Muscle layer of colon (tissue), 2 donors: ENCODE data around the gene SLC29A1.

Experiments used
- H3K27ac ChIP-seq: one replicate; pipeline ENCODE4 v1.7.0; 2013; ENCODE audit warnings: low read depth, mild to moderate bottlenecking, low read length, moderate library complexity
- H3K27me3 ChIP-seq, 2 donors: one replicate each; pipeline ENCODE4 v1.7.0; 2013; ENCODE audit warnings: low read length in 2 of 2, mild to moderate bottlenecking in 2 of 2; ENCODE audit not compliant: insufficient read depth in 2 of 2, control insufficient read depth in 1 of 2
- H3K36me3 ChIP-seq: one replicate; pipeline ENCODE4 v1.7.0; 2013; ENCODE audit warnings: mild to moderate bottlenecking, low read length; ENCODE audit not compliant: insufficient read depth
- H3K4me1 ChIP-seq: one replicate; pipeline ENCODE4 v1.7.0; 2013; ENCODE audit warnings: mild to moderate bottlenecking, low read length; ENCODE audit not compliant: insufficient read depth
- H3K4me3 ChIP-seq, 2 donors: one replicate each; pipeline ENCODE4 v1.7.0; 2013; ENCODE audit warnings: low read length in 2 of 2, low read depth in 1 of 2, mild to moderate bottlenecking in 1 of 2, moderate library complexity in 1 of 2
- H3K9ac ChIP-seq: one replicate; pipeline ENCODE4 v1.7.0; 2013; ENCODE audit warnings: low read length
- H3K9me3 ChIP-seq: one replicate; pipeline ENCODE4 v1.7.0; 2013; ENCODE audit warnings: mild to moderate bottlenecking, low read length
- donor health status: abdominal sarcoma.
- donor health status: Adenocarcinoma of cecum.

SLC29A1 gene

DNA sequence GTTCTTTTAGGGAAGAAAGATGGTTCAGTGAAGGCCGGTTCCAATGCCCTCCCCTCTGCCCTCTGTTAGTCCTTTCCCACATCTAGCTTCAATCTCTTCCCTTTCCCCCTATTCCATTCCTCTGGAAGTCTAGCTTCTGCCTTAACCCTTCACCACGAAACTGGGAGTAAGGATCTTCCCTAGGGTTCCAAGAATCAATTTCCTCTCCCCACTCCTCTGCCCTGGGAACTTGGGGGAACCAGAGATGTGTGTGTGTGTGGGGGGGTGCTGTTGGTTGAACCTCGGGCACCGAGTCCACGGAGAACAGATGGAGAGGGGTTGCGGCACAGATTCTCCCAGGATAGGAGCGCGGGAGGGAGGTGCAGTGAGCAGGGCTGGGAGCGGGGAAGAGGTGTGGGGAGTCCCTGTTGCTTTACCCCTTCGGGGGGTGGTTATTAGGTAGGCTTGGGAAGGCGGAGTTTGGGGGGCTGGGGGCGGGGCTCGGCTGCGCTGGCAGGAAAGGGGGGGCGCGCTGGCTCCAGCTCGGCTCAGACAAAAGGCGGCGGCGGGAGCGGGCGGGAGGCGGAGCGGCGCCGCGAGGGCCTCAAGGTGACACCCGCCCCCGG lies 46.6 kb downstream of the SLC29A1 start, which contains the start of gene TMEM151B:
TSS of gene TMEM151B (plus strand) at position 530 of the 605 bp plus-strand sequence. CDS start 293 bp downstream, outside the sequence.
- Histone ChIP-seq H3K4me3 (no peak within 1 kb of the TSS), H3K9ac (no peak within 1 kb of the TSS)

DNA sequence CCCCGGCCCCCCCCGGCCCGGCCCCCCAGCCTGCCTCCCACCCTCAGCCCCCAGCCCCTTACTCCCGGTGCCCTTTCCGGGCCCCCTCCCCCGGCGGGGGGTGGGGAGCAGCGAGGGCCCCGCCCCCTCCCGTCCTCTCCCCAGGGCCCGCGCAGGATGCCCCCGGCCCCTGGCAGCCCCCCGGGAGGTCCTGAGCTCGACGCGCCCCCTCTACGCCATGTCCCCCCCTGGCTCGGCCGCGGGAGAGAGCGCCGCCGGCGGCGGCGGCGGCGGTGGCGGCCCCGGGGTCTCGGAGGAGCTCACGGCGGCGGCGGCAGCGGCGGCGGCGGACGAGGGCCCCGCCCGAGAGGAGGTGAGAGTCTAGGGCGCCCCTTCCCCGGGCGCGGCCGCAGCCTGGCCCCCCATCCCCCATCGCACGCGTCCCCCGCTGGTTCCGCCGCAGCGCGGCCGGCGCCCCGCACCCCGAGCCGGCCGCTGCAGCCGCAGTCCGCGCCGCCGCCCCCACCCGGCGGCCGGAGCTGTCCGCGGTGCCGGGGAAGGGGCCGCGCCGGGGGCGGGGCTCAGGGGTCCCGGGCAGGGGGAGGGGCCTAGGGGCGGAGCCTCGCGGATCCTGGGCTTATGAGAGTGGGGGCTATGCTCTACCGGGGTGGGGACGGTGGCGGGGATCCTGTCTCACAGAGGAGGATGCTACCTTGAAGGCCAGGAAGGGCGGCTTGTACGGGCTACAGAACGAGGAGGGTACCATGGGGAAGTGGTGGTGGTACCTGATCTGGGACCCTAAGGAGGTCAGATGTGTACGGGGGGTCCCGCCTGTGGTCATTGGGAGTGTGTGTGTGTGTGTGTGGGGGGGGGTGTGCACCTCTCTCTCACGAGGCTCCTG lies 47.4 kb downstream of the SLC29A1 start:
- Histone ChIP-seq H3K9ac (no peak overlapping the region), H3K36me3 (no peaks in the 10 kb centered on the region), H3K4me3 (no peak overlapping the region), H3K27me3 (peaks cover 52 to 62% of the 10 kb centered on the region in 2 donors), H3K9me3 (no peaks in the 10 kb centered on the region), H3K27ac (no peak overlapping the region), H3K4me1 (no peaks in the 10 kb centered on the region)

More for the DNA sequence above, 46.6 kb downstream of the SLC29A1 start, which contains the start of gene TMEM151B:
- no peaks in the 10 kb centered on the region for H3K4me1 ChIP-seq
- H3K36me3 ChIP-seq: no peaks in the 10 kb centered on the region
- H3K9me3 ChIP-seq: no peaks in the 10 kb centered on the region
- H3K27ac ChIP-seq: no peak within 1 kb of the TSS
- H3K27me3 ChIP-seq: peaks cover 52 to 55% of the 10 kb centered on the region in 2 donors

GRCh38 chr6:44271406-44271723 lies 48.0 kb downstream of the SLC29A1 start:
- no peak overlapping the region for H3K9ac ChIP-seq
- H3K36me3 ChIP-seq: no peaks in the 10 kb centered on the region

GRCh38 chr6:44271914-44272313 lies 48.5 kb downstream of the SLC29A1 start:
- Histone ChIP-seq H3K9ac (no peak overlapping the region), H3K9me3 (no peaks in the 10 kb centered on the region), H3K27ac (no peak overlapping the region), H3K4me1 (no peaks in the 10 kb centered on the region), H3K4me3 (no peak overlapping the region), H3K36me3 (no peaks in the 10 kb centered on the region), H3K27me3 (peaks cover 52 to 73% of the 10 kb centered on the region in 2 donors)

More at GRCh38 chr6:44271406-44271723, 48.0 kb downstream of the SLC29A1 start:
- Histone ChIP-seq H3K9me3 (no peaks in the 10 kb centered on the region), H3K4me3 (no peak overlapping the region), H3K27ac (no peak overlapping the region), H3K4me1 (no peaks in the 10 kb centered on the region), H3K27me3 (peaks cover 52 to 68% of the 10 kb centered on the region in 2 donors)

- Histone ChIP-seq H3K27ac (no peak overlapping the region), H3K4me3 (no peak overlapping the region), H3K27me3 (peaks cover 52 to 79% of the 10 kb centered on the region in 2 donors), H3K9me3 (no peaks in the 10 kb centered on the region), H3K4me1 (no peaks in the 10 kb centered on the region), H3K36me3 (no peaks in the 10 kb centered on the region), H3K9ac (no peak overlapping the region)
These were observed 49.1 kb downstream of the SLC29A1 start for GRCh38 chr6:44272529-44272928.

DNA sequence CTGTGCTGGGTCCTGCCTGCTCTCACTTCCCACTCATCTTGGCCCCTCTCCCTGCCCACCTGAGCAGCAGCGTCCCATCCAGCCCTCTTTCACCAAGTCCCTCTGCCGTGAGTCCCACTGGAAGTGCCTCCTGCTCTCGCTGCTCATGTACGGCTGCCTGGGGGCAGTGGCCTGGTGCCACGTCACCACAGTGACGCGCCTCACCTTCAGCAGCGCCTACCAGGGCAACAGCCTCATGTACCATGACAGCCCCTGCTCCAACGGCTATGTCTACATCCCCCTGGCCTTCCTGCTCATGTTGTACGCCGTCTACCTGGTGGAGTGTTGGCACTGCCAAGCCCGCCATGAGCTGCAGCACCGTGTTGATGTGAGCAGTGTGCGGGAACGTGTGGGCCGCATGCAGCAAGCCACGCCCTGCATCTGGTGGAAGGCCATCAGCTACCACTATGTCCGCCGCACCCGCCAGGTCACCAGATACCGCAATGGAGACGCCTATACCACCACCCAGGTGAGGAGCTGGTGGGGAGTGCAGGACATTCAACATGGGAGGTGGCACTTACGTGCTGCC lies 49.7 kb downstream of the SLC29A1 start:
- Histone ChIP-seq H3K27ac (no peak overlapping the region), H3K9ac (no peak overlapping the region), H3K27me3 (peaks cover 49 to 83% of the 10 kb centered on the region in 2 donors), H3K9me3 (no peaks in the 10 kb centered on the region), H3K36me3 (no peaks in the 10 kb centered on the region), H3K4me1 (no peaks in the 10 kb centered on the region), H3K4me3 (no peak overlapping the region)

GRCh38 chr6:44273617-44274016 lies 50.2 kb downstream of the SLC29A1 start:
- no peaks in the 10 kb centered on the region for H3K4me1 ChIP-seq
- no peak overlapping the region for H3K9ac ChIP-seq
- no peak overlapping the region for H3K27ac ChIP-seq
- H3K4me3 ChIP-seq: no peak overlapping the region
- no peaks in the 10 kb centered on the region for H3K9me3 ChIP-seq
- H3K27me3 ChIP-seq: peaks cover 44 to 80% of the 10 kb centered on the region in 2 donors
- H3K36me3 ChIP-seq: no peaks in the 10 kb centered on the region

DNA sequence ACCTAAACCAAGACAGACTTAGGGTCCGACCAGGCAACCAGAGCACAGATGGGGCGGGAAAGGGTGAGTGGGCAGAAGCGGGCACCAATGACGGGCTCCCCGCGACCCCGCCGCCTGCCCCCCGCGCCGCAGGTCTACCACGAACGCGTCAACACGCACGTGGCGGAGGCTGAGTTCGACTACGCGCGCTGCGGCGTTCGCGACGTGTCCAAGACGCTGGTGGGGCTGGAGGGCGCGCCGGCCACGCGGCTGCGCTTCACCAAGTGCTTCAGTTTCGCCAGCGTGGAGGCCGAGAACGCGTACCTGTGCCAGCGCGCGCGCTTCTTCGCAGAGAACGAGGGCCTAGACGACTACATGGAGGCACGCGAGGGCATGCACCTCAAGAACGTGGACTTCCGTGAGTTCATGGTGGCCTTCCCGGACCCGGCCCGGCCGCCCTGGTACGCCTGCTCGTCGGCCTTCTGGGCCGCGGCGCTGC lies 51.9 kb downstream of the SLC29A1 start:
- Histone ChIP-seq H3K9ac (no peak overlapping the region), H3K4me3 (no peak overlapping the region), H3K36me3 (no peaks in the 10 kb centered on the region), H3K27me3 (peaks cover 32 to 70% of the 10 kb centered on the region in 2 donors), H3K27ac (no peak overlapping the region), H3K9me3 (no peaks in the 10 kb centered on the region), H3K4me1 (no peaks in the 10 kb centered on the region)

DNA sequence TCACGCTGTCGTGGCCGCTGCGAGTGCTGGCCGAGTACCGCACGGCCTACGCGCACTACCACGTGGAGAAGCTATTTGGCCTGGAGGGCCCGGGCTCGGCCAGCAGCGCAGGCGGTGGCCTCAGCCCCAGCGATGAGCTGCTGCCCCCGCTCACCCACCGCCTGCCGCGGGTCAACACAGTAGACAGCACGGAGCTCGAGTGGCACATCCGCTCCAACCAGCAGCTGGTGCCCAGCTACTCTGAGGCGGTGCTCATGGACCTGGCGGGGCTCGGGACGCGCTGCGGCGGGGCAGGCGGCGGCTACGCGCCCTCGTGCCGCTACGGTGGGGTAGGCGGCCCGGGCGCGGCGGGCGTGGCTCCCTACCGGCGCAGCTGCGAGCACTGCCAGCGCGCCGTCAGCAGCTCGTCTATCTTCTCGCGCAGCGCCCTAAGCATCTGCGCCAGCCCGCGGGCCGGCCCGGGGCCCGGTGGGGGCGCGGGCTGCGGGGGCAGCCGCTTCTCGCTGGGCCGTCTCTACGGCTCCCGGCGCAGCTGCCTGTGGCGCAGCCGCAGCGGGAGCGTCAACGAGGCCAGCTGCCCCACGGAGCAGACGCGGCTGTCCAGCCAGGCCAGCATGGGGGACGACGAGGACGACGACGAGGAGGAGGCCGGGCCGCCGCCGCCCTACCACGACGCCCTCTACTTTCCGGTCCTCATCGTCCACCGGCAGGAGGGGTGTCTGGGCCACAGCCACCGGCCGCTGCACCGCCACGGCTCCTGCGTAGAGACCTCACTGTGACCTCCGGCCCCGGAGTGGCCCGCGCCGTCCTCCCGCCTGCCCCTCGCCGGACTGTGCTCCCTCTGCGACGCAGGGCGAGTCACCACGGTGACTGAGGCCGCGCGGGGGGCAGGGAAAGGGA lies 52.6 kb downstream of the SLC29A1 start:
- no peak overlapping the region for H3K4me3 ChIP-seq
- H3K27me3 ChIP-seq: peaks cover 32 to 69% of the 10 kb centered on the region in 2 donors

DNA sequence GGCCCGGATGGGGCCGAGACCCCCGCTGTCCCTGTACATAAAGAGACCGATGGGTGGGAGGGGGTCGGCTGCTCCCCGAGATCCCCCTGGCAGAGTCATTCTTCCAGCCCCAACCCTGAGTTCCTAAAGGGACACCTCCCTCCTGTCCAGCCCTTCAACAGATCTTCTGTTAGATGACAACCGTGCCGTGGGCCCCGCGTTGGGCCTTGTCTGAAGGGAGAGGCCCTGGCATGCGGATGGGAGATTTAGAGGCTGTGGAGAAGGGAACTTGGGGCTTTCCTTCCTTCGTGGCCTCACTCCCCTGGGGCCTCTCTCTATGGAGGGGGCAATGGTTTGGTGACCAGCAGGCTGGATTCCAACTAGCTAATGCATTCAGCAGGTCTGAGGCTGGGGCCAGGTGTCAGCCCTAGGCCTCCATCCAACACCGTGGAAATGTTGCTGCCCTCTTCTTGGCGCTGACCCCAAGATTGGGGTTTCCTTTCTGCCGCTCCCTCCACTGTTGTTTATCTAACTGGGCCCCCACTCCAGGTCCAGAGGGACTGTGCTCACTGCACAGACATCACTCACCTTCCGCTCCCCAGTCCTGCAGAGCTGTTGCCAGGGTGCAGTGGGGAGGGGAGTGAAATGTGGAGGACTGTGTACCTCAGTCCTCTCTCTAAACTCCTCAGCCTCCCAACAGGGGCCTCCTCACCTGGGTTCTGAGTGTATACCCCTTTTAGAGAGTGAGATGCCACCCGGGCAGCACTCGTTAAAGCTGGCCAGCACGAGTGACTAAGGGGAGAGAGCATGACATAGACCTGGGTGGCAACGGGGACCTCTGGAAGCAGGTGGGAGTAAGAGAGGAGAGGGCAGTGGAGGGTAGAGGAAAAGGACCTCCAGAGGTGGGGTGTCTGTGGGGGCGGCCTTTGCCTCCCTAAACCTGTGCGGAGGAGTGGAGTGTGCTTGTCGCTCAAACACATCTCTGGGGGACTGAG lies 53.6 kb downstream of the SLC29A1 start:
- Histone ChIP-seq H3K4me3 (no peak overlapping the region), H3K27me3 (peaks cover 22 to 60% of the 10 kb centered on the region in 2 donors), H3K9me3 (no peaks in the 10 kb centered on the region), H3K9ac (no peak overlapping the region), H3K36me3 (no peaks in the 10 kb centered on the region), H3K27ac (no peak overlapping the region), H3K4me1 (no peaks in the 10 kb centered on the region)

More for the DNA sequence above, 52.6 kb downstream of the SLC29A1 start:
- H3K27ac ChIP-seq: no peak overlapping the region
- no peaks in the 10 kb centered on the region for H3K36me3 ChIP-seq
- H3K9me3 ChIP-seq: no peaks in the 10 kb centered on the region
- H3K4me1 ChIP-seq: no peaks in the 10 kb centered on the region
- no peak overlapping the region for H3K9ac ChIP-seq
